ENCODE measurements around the gene PTBP3.

The PTBP3 gene

DNA sequence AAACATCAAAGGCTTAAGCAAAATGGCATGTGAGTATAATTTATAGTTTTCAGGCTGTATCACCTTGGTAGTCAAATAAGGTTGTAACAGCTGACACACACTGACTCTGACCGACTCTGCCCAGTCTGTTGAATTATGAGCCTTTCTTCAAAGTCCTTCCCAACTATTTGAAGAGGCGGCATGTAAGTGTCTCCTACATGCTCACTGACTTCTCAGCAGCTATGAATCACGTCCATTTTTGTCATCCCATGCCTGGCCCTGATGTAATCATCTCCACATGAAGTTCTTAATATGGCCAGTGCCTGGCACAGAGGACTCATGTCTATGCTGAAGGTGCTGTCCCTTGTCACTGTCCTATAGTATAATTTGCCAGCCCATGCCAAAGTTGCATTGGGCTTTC, 5.1 kb upstream of the PTBP3 start:
- H3K36me3 Mint-ChIP-seq (ENCODE audit: low read depth): peaks cover 2% of the 10 kb centered on the region
- DNase-seq: no peak
- H3K27me3 Mint-ChIP-seq: no peaks in the 10 kb centered on the region
- peaks cover 12% of the 10 kb centered on the region for H3K4me1 Mint-ChIP-seq (ENCODE audit: low read depth)
- no peaks in the 10 kb centered on the region for H3K9me3 Mint-ChIP-seq
- H3K4me3 Mint-ChIP-seq: no peak overlapping the region
- H3K27ac Mint-ChIP-seq: no peak overlapping the region

DNA sequence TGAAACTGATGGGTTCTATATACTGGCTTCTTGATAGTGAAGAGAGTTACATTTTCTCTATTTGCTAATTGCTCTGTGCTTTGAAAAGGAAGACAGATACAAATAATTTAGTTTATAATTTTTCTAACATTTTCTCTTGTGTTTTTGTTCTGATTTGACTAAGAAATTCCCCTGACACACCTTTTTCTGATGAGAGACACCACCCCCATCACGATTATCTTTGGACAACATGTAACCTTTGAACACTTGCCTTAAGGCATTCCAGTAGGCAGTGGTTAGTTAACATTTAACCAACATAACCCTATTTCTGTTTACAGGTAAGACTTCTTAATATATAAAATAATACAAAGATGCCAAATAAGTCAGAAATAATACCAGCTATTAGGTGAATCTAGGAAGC, 4.1 kb upstream of the PTBP3 start:
- Mint-ChIP-seq H3K36me3 (ENCODE audit: low read depth) (peaks cover 4% of the 10 kb centered on the region), H3K27ac (no peak overlapping the region), H3K27me3 (no peaks in the 10 kb centered on the region), H3K4me3 (no peak overlapping the region), H3K9me3 (no peaks in the 10 kb centered on the region), H3K4me1 (ENCODE audit: low read depth) (peaks cover 12% of the 10 kb centered on the region)
- no peak for DNase-seq

DNA sequence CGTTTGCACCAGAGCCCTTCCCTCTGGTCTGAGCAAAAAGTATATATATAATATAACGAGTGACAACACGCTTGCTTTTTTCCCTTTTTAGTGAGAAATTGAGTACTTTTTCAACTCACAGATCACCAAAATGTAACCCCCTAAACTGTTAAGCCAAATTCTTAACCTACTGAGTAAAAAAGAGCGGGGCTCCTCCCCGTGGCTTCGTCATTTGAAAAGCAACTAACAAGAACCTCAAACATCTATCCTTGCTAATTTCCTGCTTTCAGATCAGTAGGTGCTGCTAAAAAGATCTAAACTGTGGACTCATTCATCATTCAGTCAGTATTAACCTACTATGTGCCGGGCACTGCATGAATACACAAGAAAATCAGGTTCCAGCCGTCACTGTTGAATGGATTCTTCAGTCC, 1.0 kb upstream of the PTBP3 start:
- H3K27ac Mint-ChIP-seq: peak overlapping the region; percentile 98
- H3K27me3 Mint-ChIP-seq: no peaks in the 10 kb centered on the region

DNA sequence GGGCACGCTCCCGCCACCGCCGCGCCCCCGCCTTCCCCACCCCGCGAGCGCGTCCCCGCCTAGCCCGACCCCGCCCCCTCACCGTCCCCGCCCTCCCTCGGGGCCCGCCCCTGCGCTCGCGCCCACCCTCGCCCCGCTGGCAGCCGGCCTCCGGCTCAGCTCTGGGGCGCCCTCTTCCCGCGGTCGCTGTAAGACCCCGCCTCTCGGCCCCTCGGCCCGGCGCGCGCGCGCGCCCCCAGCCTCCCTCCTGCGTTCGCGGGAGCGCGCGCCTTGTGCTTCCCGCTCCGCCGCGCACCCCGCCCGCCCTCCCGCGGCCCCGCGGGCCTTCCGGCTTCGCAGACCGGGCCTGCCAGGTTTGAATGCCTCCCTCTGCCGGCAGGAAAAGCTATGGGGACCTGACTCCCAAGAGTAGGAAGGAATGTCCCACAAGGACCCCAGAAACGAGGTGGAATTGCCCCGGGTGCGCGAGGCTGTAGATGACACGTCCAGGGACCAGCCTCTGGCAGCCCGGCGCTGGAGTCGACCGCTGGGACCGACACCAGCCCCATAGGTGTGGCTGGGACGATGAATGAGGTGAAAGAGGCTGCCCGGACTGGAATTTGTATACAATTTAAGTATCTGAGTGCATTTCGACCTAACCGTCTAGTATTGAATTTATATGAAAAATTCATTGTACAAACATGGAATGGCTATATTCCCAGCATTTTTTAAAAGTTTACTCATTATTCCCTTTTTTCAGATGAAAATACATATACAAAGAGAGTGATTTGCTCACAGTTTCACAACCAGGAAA, 416 bp upstream of the PTBP3 start:
- peak overlapping the region; percentile 90 for H3K4me3 Mint-ChIP-seq
- peaks cover 37% of the 10 kb centered on the region for H3K4me1 Mint-ChIP-seq (ENCODE audit: low read depth)
- H3K27ac Mint-ChIP-seq: peak overlapping the region; percentile 98
- peak; percentile 97 for DNase-seq
- H3K36me3 Mint-ChIP-seq (ENCODE audit: low read depth): peaks cover 7% of the 10 kb centered on the region
- H3K27me3 Mint-ChIP-seq: no peaks in the 10 kb centered on the region
- no peaks in the 10 kb centered on the region for H3K9me3 Mint-ChIP-seq

More for the DNA sequence above, 1.0 kb upstream of the PTBP3 start:
- H3K4me3 Mint-ChIP-seq: peak overlapping the region; percentile 90
- H3K36me3 Mint-ChIP-seq (ENCODE audit: low read depth): peaks cover 7% of the 10 kb centered on the region
- no peaks in the 10 kb centered on the region for H3K9me3 Mint-ChIP-seq
- H3K4me1 Mint-ChIP-seq (ENCODE audit: low read depth): peaks cover 36% of the 10 kb centered on the region
- DNase-seq: peak; percentile 59

DNA sequence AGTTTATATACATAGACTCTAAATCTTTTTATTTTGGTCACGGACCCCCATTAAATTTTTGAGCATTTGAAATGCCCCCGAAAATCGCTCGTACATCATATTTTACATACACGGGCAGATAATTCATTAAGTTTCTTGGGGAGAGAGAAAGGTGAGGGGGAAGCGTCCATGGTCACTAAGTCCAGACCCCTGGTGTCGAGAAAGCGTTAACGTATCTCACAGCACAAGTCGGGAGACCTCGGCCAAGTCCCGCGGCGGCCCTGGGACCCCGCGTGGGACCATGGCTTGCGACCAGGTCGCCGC, 794 bp downstream of the PTBP3 start:
- peak overlapping the region; percentile 87 for H3K4me3 Mint-ChIP-seq
- H3K4me1 Mint-ChIP-seq (ENCODE audit: low read depth): peaks cover 47% of the 10 kb centered on the region
- no peaks in the 10 kb centered on the region for H3K27me3 Mint-ChIP-seq
- peak overlapping the region; percentile 90 for H3K27ac Mint-ChIP-seq
- peaks cover 12% of the 10 kb centered on the region for H3K36me3 Mint-ChIP-seq (ENCODE audit: low read depth)
- DNase-seq: no peak
- no peaks in the 10 kb centered on the region for H3K9me3 Mint-ChIP-seq

DNA sequence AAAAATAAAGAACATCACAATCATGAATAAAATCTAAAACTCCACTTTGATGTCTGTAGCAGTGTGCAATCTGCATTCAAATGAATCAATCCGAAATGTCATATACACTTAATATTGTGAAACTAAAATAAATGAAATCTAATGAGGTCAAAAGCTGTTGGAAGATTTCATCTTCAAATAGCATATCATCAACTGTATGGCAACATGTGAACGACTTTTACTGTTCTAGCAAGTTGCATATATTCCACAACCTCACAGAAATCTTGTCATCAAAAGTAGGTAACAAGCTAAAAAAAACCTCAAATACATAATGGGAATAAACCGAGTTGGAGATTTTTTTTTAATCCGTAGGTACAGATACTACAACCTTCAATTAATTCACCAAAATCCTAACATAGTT, 1.2 kb downstream of the PTBP3 start:
- no peaks in the 10 kb centered on the region for H3K9me3 Mint-ChIP-seq
- H3K36me3 Mint-ChIP-seq (ENCODE audit: low read depth): peaks cover 14% of the 10 kb centered on the region
- H3K4me1 Mint-ChIP-seq (ENCODE audit: low read depth): peaks cover 49% of the 10 kb centered on the region
- H3K27ac Mint-ChIP-seq: peak overlapping the region; percentile 90
- no peak for DNase-seq
- peak overlapping the region; percentile 87 for H3K4me3 Mint-ChIP-seq
- H3K27me3 Mint-ChIP-seq: no peaks in the 10 kb centered on the region

DNA sequence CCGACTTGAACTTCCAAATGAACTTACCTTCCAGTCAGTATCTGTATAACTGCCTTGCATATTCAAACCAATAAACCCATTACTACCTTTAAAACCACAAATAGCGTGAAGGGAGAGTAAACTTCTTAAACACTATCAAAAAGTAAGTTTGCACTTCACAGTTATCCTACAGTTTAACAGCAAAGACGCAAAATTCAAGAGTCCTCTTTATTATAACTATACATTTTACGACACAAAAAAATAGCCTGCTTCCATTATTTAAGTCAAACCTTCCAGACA, 1.8 kb downstream of the PTBP3 start:
- no peaks in the 10 kb centered on the region for H3K27me3 Mint-ChIP-seq
- peak overlapping the region; percentile 72 for H3K27ac Mint-ChIP-seq
- H3K9me3 Mint-ChIP-seq: no peaks in the 10 kb centered on the region
- peaks cover 54% of the 10 kb centered on the region for H3K4me1 Mint-ChIP-seq (ENCODE audit: low read depth)
- H3K4me3 Mint-ChIP-seq: peak overlapping the region; percentile 87
- no peak for DNase-seq
- H3K36me3 Mint-ChIP-seq (ENCODE audit: low read depth): peaks cover 14% of the 10 kb centered on the region

DNA sequence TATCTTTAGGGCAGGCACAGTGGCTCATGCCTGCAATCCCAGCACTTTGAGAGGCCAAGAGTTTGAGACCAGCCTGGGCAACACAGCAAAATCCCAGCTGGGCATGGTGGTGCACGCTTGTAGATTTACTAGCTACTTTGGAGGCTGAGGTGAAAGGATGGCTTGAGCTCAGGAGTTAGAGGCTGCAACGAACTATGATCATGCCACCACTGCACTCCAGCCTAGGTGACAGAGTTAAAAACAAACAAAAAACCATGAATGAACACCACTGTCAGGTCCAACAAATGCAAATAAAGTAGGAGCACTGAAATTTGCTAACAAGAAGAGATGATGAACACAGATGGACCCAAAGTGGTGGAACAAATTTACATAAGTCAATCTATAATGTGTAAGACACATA, 4.9 kb downstream of the PTBP3 start:
- no peaks in the 10 kb centered on the region for H3K9me3 Mint-ChIP-seq
- no peak overlapping the region for H3K4me3 Mint-ChIP-seq
- H3K36me3 Mint-ChIP-seq (ENCODE audit: low read depth): peaks cover 33% of the 10 kb centered on the region
- H3K27me3 Mint-ChIP-seq: no peaks in the 10 kb centered on the region
- H3K27ac Mint-ChIP-seq: peak overlapping the region; percentile 69
- peaks cover 66% of the 10 kb centered on the region for H3K4me1 Mint-ChIP-seq (ENCODE audit: low read depth)
- DNase-seq: no peak

DNA sequence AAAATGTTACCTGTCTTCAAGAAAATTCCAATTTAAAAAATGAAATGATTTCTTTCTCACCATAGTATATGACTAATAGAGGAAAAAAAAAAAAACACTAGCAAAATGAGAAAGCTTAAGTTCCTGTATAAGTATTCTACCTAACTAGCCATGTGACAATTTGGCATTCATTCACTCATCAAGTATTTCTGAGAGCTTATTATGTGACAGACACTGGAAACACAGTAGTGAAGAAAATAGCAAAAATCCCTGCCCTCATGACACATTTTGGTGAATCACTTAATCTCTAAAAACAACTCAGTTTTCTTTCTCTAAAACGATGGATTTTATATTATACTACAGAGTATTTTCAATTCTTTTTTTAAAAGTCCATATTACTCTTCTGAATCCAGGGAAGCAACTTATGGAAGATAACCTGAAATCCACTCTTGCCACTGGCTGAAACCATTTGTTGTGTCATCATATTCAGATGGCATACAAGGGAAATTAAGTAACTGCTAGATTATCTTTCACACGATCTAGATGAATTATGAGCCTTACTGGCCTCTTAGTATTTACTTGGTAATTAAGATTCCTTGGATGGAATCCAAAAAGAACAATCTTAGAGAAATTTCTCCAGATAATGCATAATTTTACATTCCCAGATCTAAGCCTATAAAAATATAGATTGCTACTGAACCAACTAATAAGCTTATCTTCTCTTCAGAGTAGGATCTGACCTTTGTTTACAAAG, 5.5 kb downstream of the PTBP3 start:
- H3K9me3 Mint-ChIP-seq: no peaks in the 10 kb centered on the region
- peak overlapping the region; percentile 69 for H3K27ac Mint-ChIP-seq
- no peak overlapping the region for H3K4me3 Mint-ChIP-seq
- H3K27me3 Mint-ChIP-seq: no peaks in the 10 kb centered on the region
- peaks cover 72% of the 10 kb centered on the region for H3K4me1 Mint-ChIP-seq (ENCODE audit: low read depth)
- H3K36me3 Mint-ChIP-seq (ENCODE audit: low read depth): peaks cover 38% of the 10 kb centered on the region
- DNase-seq: no peak

DNA sequence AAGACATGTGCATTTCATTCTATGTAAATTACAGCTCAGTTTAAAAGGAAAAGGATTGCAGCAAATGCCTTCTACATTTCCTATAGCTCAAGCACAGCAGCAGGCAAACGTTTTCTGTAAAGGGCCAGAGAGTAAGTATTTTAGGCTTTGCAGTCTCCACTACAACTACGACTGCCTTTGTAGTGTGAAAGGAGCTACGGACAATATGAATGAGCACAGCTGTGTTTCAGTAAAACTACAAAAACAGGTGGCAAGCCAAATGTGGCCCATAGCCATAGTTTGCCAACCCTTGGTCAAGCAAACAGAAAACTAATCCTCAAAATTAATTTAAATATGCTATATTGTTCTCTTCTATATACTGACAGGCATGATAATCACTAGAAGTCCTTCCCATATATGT, 7.2 kb downstream of the PTBP3 start:
- no peak overlapping the region for H3K4me3 Mint-ChIP-seq
- H3K36me3 Mint-ChIP-seq (ENCODE audit: low read depth): peaks cover 38% of the 10 kb centered on the region
- H3K27ac Mint-ChIP-seq: no peak overlapping the region
- no peak for DNase-seq
- H3K9me3 Mint-ChIP-seq: no peaks in the 10 kb centered on the region
- no peaks in the 10 kb centered on the region for H3K27me3 Mint-ChIP-seq
- H3K4me1 Mint-ChIP-seq (ENCODE audit: low read depth): peaks cover 76% of the 10 kb centered on the region

DNA sequence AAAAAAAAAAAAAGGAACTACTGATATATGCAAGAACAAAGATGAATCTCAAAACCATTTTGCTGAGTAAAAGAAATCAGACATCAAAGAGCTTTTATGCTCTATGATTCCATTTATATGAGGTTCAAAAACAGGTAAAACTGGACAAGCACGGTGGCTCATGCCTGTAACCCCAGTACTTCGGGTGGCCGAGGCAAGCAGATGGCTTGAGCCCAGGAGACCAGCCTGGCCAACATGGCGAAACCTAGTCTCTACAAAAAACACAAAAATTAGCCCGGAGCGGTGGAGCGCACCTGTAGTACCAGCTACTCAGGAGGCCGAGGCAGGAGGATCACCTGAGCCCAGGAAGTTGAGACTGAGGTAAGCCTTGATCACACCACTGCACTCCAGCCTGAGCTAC, 7.8 kb downstream of the PTBP3 start:
- H3K9me3 Mint-ChIP-seq: no peaks in the 10 kb centered on the region
- H3K4me1 Mint-ChIP-seq (ENCODE audit: low read depth): peaks cover 73% of the 10 kb centered on the region
- no peak for DNase-seq
- no peak overlapping the region for H3K27ac Mint-ChIP-seq
- no peak overlapping the region for H3K4me3 Mint-ChIP-seq
- H3K27me3 Mint-ChIP-seq: no peaks in the 10 kb centered on the region
- peaks cover 40% of the 10 kb centered on the region for H3K36me3 Mint-ChIP-seq (ENCODE audit: low read depth)

DNA sequence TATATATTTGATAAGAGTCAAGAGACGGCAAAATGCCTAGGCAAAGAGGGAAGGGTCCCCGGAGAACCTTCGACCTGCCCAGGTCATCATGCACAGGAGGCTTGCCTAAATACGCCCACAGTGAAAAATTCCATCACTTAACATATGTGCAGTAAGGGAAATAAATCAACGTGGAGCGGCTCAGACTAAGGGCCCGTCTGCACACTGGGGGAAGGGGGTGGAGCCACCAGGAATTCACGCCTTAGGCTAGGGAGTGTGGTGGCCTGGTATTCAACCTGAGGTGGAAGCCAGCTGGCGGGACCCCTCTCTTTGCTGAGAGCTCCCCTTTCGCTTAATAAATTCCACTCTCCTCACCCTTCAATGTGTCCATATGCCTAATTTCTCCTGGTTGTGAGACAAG, 8.3 kb downstream of the PTBP3 start:
- H3K27me3 Mint-ChIP-seq: no peaks in the 10 kb centered on the region
- H3K36me3 Mint-ChIP-seq (ENCODE audit: low read depth): peaks cover 40% of the 10 kb centered on the region
- peaks cover 70% of the 10 kb centered on the region for H3K4me1 Mint-ChIP-seq (ENCODE audit: low read depth)
- no peaks in the 10 kb centered on the region for H3K9me3 Mint-ChIP-seq
- DNase-seq: no peak
- H3K4me3 Mint-ChIP-seq: no peak overlapping the region
- H3K27ac Mint-ChIP-seq: no peak overlapping the region

DNA sequence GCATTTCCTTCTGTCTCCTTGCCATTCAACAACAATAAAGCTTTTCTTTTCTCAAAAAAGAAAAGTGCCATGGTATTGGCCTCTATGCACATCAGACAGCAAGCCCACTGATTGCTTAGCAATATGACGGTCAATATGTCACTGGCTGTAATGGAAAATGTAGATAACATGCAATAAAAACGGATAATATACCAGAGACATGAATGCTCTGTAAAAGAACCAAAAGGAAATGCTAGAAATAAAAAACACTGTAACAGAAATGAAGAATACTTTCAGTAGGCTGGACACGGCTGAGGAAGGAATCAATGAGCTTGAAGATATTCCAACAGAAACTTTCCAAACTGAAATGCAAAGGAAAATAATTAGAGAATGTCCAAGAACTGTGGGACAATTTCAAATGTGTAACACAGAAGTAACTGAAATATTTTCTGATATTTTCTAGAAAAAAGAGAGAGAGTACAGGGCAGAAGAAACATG, 10.0 kb downstream of the PTBP3 start:
- Mint-ChIP-seq H3K27ac (no peak overlapping the region), H3K36me3 (ENCODE audit: low read depth) (peaks cover 45% of the 10 kb centered on the region), H3K4me1 (ENCODE audit: low read depth) (peaks cover 76% of the 10 kb centered on the region), H3K4me3 (no peak overlapping the region), H3K9me3 (peaks cover 3% of the 10 kb centered on the region), H3K27me3 (no peaks in the 10 kb centered on the region)
- no peak for DNase-seq

DNA sequence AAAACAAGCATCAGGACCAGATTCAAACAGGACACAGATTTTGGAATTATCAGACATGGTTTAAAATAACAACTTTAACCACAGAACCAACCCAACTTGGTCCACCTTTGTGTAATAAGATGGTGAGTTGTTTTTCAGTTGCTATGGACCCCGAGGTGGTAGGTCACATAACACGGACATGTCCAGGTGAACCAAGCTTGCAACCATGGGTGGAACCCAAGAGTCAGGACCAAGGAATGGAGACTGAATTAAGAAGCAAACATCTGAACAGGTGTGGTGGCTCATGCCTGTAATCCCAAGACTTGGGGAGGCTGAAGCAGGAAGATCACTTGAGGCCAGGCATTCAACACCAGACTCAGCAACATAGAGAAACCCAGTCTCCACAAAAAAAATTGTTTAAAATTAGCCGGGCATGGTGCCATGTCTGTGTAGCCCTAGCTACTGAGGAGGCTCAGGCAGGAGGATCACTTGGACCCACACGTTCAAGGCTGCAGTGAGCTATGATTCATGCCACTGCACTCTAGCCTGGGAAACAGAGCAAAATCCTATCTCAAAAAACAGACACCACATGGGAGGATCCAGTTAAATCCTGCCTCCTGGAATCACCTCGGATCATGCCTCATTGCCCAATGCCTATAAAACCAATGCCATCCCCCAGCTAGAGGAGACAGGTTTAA, 10.6 kb downstream of the PTBP3 start:
- Mint-ChIP-seq H3K36me3 (ENCODE audit: low read depth) (peaks cover 47% of the 10 kb centered on the region), H3K4me1 (ENCODE audit: low read depth) (peaks cover 76% of the 10 kb centered on the region), H3K27ac (no peak overlapping the region), H3K4me3 (no peak overlapping the region), H3K27me3 (no peaks in the 10 kb centered on the region), H3K9me3 (peaks cover 3% of the 10 kb centered on the region)
- no peak for DNase-seq
